CD4-positive, alpha-beta memory T cell (primary cell): ENCODE data around the gene MLPH. TPM values are rescaled to one million over a fixed set of nuclear protein-coding genes. Genes with fewer than 3 reads are reported as not detected.

Experiments used
- CTCF ChIA-PET: fragments of 350-600 bp; sonication (Branson Sonifier 250); formaldehyde crosslinking; loops from one replicate; lab custom pipeline; 2021; ENCODE audit warnings: inconsistent platforms; ENCODE audit not compliant: partially characterized antibody; lab: Charles Lee
- POLR2A ChIA-PET: fragments of 350-600 bp; sonication (Branson Sonifier 250); formaldehyde crosslinking; loops from one replicate; lab custom pipeline; 2021; ENCODE audit not compliant: partially characterized antibody; lab: Charles Lee
- DNase-seq, 5 donors: peaks; one replicate each; pipeline versions ENCODE4 v3.0.0 to v3.0.0-alpha.2; 2020 to 2022; ENCODE audit warnings: mixed read lengths in 1 of 5
- H3K27ac ChIP-seq: one replicate; pipeline ENCODE4 v1.7.0; 2013; ENCODE audit warnings: low read depth, low read length
- H3K27me3 ChIP-seq: 2 replicates; pipeline ENCODE4 v1.7.0; 2013; ENCODE audit warnings: mild to moderate bottlenecking, low read length, moderate library complexity; ENCODE audit not compliant: insufficient read depth
- H3K36me3 ChIP-seq: 2 replicates; pipeline ENCODE4 v1.7.0; 2013; ENCODE audit warnings: mild to moderate bottlenecking, low read length, moderate library complexity; ENCODE audit not compliant: insufficient read depth
- H3K4me1 ChIP-seq: 2 replicates; pipeline ENCODE4 v1.7.0; 2013; ENCODE audit warnings: mild to moderate bottlenecking, low read length, moderate library complexity; ENCODE audit not compliant: insufficient read depth
- H3K4me3 ChIP-seq, 2 donors: one replicate each; pipeline ENCODE4 v1.7.0; 2013; ENCODE audit warnings: low read length in 2 of 2, mild to moderate bottlenecking in 1 of 2
- H3K9me3 ChIP-seq, 2 donors: one replicate each; pipeline ENCODE4 v1.7.0; 2013; ENCODE audit warnings: low read length in 2 of 2, control low read depth in 1 of 2; ENCODE audit not compliant: control insufficient read depth in 1 of 2
- H3K27ac Mint-ChIP-seq, 7 donors: one replicate each; pipeline ENCODE4 v1.8.0; 2020 to 2021; ENCODE audit warnings: mixed read lengths in 7 of 7, mild to moderate bottlenecking in 6 of 7, inconsistent platforms in 3 of 7, moderate library complexity in 3 of 7
- H3K27me3 Mint-ChIP-seq, 2 donors: one replicate each; pipeline ENCODE4 v1.8.0; 2020 to 2021; ENCODE audit warnings: mixed read lengths in 2 of 2
- H3K36me3 Mint-ChIP-seq, 2 donors: one replicate each; pipeline ENCODE4 v1.8.0; 2020 to 2021; ENCODE audit warnings: mixed read lengths in 2 of 2, inconsistent platforms in 1 of 2, mild to moderate bottlenecking in 1 of 2
- H3K4me1 Mint-ChIP-seq, 4 donors: one replicate each; pipeline ENCODE4 v1.8.0; 2020 to 2021; ENCODE audit warnings: mixed read lengths in 4 of 4, mild to moderate bottlenecking in 1 of 4
- H3K4me3 Mint-ChIP-seq, 8 donors: one replicate each; pipeline ENCODE4 v1.8.0; 2020 to 2021; ENCODE audit warnings: mixed read lengths in 8 of 8, mild to moderate bottlenecking in 7 of 8, moderate library complexity in 6 of 8, inconsistent platforms in 3 of 8
- H3K9me3 Mint-ChIP-seq, 8 donors: one replicate each; pipeline ENCODE4 v1.8.0; 2020 to 2021; ENCODE audit warnings: mixed read lengths in 8 of 8, mild to moderate bottlenecking in 5 of 8, inconsistent platforms in 3 of 8, moderate library complexity in 1 of 8
- intact Hi-C: fragments of 100-400 bp; cut with micrococcal nuclease; formaldehyde crosslinking; loops from one replicate; pipeline ENCODE4 v1.15.1; 2023
- polyA plus RNA-seq, 2 donors: library from polyadenylated mRNA; unstranded; fragments of 300-500 nt; fragmentation: Illumina TruSeq; gene quantifications; one replicate each; pipeline ENCODE4 v1.2.3, GENCODE V29; 2021
- total RNA-seq, 2 experiments: library from RNA; stranded (reverse); gene quantifications; one replicate each; pipeline ENCODE4 v1.2.3, GENCODE V29; 2021

Gene MLPH
- total and polyA plus RNA-seq, 4 experiments from 2014 or later = not detected

DNA sequence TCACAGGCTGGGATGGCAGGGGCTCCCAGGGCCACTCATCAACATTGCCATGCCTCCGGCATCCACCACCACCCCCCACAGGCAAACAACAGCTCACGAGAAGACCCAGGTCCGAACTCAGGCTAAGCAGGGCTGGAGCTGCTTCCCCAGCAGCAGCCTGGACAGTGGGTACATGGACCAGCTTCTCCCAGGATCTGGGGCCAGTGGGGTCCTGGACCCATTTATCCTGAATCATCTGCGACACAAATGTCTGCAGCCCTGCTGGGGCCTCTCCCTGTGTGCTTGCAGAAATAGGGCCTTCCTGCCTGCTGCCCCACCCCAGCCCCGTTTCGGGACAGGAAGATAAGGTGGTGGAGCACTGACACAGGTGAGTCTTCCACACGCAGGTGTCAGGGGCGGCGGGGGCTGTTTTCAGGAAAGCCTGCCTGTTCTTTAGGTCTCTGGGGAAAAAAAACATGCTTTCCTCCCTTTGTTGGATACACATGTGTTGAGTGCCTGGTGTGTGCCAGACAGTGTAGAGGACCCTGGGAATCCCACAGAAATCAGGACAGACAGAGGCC is 83.8 kb downstream of the MLPH start:
- no peak overlapping the region for H3K4me3 Mint-ChIP-seq
- peaks cover 0 to 4% (median 0%) of the 10 kb centered on the region in 8 donors for H3K9me3 Mint-ChIP-seq
- CTCF ChIA-PET = interaction anchor here (1.2 to 4.9 kb wide), 15 partner anchors 9 to 451 kb away, joined by 3 to 158 read pairs (median 10); no protein-coding TSS in a partner anchor
- DNase-seq = no peak
- no peaks in the 10 kb centered on the region for H3K36me3 Mint-ChIP-seq
- Histone ChIP-seq H3K36me3 (no peaks in the 10 kb centered on the region), H3K4me3 (no peak overlapping the region), H3K27me3 (no peaks in the 10 kb centered on the region), H3K27ac (no peak overlapping the region), H3K4me1 (no peaks in the 10 kb centered on the region), H3K9me3 (no peaks in the 10 kb centered on the region)
- intact Hi-C loops = loop anchor here (5.0 to 10.0 kb wide), 2 partner anchors 1059 to 1226 kb away; no protein-coding TSS in a partner anchor
- no peak overlapping the region for H3K27ac Mint-ChIP-seq
- H3K27me3 Mint-ChIP-seq = peaks cover 1 to 4% of the 10 kb centered on the region in 2 donors
- POLR2A ChIA-PET = no interaction called here
- H3K4me1 Mint-ChIP-seq = peaks cover 0 to 4% (median 3%) of the 10 kb centered on the region in 4 donors

DNA sequence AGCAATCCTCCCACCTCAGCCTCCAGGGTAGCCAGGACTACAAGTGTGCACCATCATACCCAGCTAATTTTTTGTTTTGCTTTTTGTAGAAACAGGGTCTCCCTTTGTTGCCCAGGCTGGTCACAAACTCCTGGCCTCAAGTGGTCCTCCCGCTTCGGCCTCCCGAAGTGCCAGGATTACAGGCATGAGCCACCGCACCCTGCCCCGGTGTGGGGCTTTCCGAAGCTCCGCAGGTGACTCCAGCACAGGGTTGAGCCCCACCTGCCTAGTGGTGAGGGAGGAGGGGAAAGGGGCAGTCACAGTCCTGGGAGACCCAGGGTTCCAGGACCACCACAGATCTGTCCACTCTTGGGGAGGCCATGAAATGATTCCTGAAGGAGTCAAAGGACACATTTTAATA is 84.5 kb downstream of the MLPH start:
- no peaks in the 10 kb centered on the region for H3K27me3 ChIP-seq
- H3K4me1 ChIP-seq = no peaks in the 10 kb centered on the region
- no peak overlapping the region for H3K4me3 Mint-ChIP-seq
- ChIA-PET POLR2A (interaction anchor here (0.7 kb wide), 1 partner anchor 486 kb away, joined by 3 read pairs; the partner anchor contains the start of gene COPS8), CTCF (interaction anchor here (0.7 to 4.9 kb wide), 31 partner anchors 9 to 452 kb away, joined by 3 to 158 read pairs (median 5); partner anchors contain the start of gene RAB17)
- H3K36me3 ChIP-seq = no peaks in the 10 kb centered on the region
- H3K4me1 Mint-ChIP-seq = peaks cover 0 to 4% (median 3%) of the 10 kb centered on the region in 4 donors
- H3K27ac Mint-ChIP-seq = no peak overlapping the region
- no peak overlapping the region for H3K4me3 ChIP-seq
- peaks cover 0 to 4% (median 0%) of the 10 kb centered on the region in 8 donors for H3K9me3 Mint-ChIP-seq
- H3K36me3 Mint-ChIP-seq = no peaks in the 10 kb centered on the region
- no peaks in the 10 kb centered on the region for H3K9me3 ChIP-seq
- no peak for DNase-seq
- H3K27ac ChIP-seq = no peak overlapping the region
- intact Hi-C loops = loop anchor here (5.0 to 10.0 kb wide), 2 partner anchors 1059 to 1227 kb away; no protein-coding TSS in a partner anchor
- H3K27me3 Mint-ChIP-seq = peaks cover 3 to 4% of the 10 kb centered on the region in 2 donors

DNA sequence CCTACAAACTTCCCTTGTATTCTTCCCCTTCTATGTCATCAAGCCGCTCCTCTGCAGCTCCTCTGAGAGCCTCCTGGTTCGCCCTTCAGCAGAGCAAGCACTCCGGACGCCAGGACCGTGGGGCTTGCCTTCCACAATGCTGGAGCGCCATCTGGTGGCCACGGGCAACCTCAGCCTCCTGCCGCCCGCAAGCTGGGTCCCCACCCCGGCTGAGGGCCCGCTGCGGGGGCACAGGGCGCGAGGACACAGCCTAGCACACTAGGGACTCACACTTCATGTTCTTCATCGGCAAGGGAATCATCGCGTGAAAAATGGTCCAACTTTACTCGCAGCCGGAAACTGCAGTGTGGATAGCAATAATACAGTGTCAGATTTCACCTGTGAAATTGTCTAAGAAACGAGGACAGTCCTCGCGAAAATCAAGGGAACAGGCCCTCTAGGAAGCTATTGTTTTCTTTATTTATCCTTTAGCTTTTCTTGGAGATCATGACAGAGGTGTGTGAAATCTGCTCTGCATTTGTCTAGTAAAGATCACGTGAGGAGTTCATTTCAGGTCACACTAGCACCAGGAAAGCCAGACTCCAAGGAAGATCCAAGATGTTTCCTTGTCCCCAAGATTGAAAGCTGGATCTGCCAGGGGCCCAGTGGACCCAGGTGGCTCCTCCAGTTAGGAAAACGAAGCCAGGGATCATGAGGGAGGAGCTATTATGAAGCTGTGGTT is 85.1 kb downstream of the MLPH start:
- Histone ChIP-seq H3K4me1 (no peaks in the 10 kb centered on the region), H3K27me3 (no peaks in the 10 kb centered on the region), H3K9me3 (no peaks in the 10 kb centered on the region), H3K36me3 (no peaks in the 10 kb centered on the region), H3K27ac (no peak overlapping the region), H3K4me3 (no peak overlapping the region)
- Mint-ChIP-seq H3K27ac (peak overlapping the region in 1 of 7 donors; percentile 53), H3K9me3 (peaks cover 0 to 4% (median 0%) of the 10 kb centered on the region in 8 donors), H3K4me3 (no peak overlapping the region), H3K4me1 (peaks cover 0 to 6% (median 3%) of the 10 kb centered on the region in 4 donors), H3K27me3 (peaks cover 4 to 6% of the 10 kb centered on the region in 2 donors), H3K36me3 (no peaks in the 10 kb centered on the region)
- peak; percentile 73 to 80 (median 77) for DNase-seq
- intact Hi-C loops = loop anchor here (1.0 to 10.0 kb wide), 3 partner anchors 60 to 1227 kb away; no protein-coding TSS in a partner anchor
- POLR2A ChIA-PET = interaction anchor here (0.7 kb wide), 1 partner anchor 486 kb away, joined by 3 read pairs; the partner anchor contains the start of gene COPS8
- CTCF ChIA-PET = interaction anchor here (0.7 to 4.9 kb wide), 35 partner anchors 9 to 487 kb away, joined by 3 to 158 read pairs (median 5); partner anchors contain the start of genes COPS8 and RAB17

DNA sequence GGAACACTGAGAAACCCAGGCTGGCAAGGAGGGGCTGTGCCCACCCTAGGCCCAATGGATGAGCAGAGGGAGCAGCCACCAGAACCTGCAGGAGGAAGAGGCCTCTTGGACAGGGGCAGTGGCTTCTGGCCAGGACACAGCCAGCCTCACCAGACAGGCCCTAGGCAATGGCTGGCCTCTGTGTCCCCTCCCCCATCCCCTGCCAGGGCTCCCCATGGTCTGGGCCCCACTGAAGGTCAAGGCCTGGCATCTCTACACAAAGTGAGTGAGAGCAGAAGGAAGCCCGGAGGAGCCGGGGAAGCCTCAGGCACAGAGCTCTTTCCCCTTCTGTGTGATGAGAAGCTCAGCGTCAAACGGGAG is 85.7 kb downstream of the MLPH start:
- Histone ChIP-seq H3K27me3 (no peaks in the 10 kb centered on the region), H3K9me3 (no peaks in the 10 kb centered on the region), H3K27ac (no peak overlapping the region), H3K4me1 (no peaks in the 10 kb centered on the region), H3K36me3 (no peaks in the 10 kb centered on the region), H3K4me3 (no peak overlapping the region)
- Mint-ChIP-seq H3K4me1 (peaks cover 0 to 6% (median 3%) of the 10 kb centered on the region in 4 donors), H3K27me3 (peaks cover 1 to 6% of the 10 kb centered on the region in 2 donors), H3K4me3 (no peak overlapping the region), H3K9me3 (peaks cover 0 to 4% (median 0%) of the 10 kb centered on the region in 8 donors), H3K36me3 (no peaks in the 10 kb centered on the region), H3K27ac (no peak overlapping the region)
- intact Hi-C loops = loop anchor here (1.0 to 10.0 kb wide), 3 partner anchors 60 to 1228 kb away; no protein-coding TSS in a partner anchor
- ChIA-PET POLR2A (no interaction called here), CTCF (interaction anchor here (0.7 to 4.9 kb wide), 29 partner anchors 8 to 1807 kb away, joined by 3 to 158 read pairs (median 5); partner anchors contain the start of genes COPS8 and RAB17)
- no peak for DNase-seq

DNA sequence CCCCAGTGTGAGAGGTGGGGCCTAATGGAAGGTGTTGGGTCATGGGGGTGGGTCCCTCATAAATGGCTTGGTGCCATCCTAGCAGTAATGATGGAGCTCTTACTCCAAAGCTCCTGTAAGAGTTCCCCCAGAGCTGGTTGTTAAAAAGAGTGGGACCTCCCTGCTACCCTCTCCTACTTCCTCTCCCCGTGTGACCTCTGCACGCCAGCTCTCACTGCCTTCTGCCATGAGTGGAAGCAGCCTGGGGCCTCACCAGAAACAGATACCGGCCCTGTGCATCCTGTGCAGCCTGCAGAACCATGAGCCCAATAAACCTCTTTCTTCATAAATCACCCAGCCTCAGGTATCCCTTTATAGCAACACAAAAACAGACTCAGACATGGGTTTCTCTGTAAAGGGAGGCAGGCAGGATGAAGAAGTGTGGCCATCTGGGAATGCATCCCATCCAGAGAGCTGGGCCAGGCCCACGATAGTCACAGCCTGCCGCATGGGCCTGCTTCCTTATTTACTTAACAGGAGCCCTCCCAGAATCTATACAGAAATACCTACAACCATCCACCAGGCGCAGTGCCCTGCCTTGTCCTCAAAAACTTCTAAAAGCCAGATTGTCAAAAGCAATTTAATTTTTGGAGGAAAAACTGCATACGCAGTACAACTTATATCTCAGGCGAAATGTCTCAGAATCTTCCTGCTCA is 86.8 kb downstream of the MLPH start:
- intact Hi-C loops = loop anchor here (5.0 to 10.0 kb wide), 2 partner anchors 1062 to 1229 kb away; no protein-coding TSS in a partner anchor

DNA sequence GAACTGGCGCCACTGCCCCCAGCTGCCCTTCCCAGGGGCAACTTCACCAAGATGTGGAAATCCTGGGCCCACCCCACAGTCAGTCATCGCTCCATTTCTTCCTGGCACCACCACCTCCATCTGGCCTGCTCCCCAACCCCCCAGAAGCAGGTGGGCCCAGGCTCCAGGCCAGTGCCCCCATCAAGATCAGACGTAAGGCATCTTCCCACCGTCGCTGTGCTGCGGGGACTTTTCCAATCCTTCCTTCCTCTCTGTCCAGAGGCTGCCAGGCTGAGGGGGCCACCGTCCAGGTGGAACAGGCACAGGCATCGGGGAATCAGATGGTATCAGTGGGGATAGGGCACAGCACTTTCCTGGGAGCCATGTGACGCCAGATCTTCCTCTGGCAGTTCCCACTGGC is 87.4 kb downstream of the MLPH start:
- Histone ChIP-seq H3K27me3 (no peaks in the 10 kb centered on the region), H3K27ac (no peak overlapping the region), H3K9me3 (no peaks in the 10 kb centered on the region), H3K4me3 (no peak overlapping the region), H3K4me1 (no peaks in the 10 kb centered on the region), H3K36me3 (no peaks in the 10 kb centered on the region)
- peaks cover 0 to 6% of the 10 kb centered on the region in 2 donors for H3K27me3 Mint-ChIP-seq
- no peak overlapping the region for H3K4me3 Mint-ChIP-seq
- no peaks in the 10 kb centered on the region for H3K36me3 Mint-ChIP-seq
- peaks cover 0 to 6% (median 3%) of the 10 kb centered on the region in 4 donors for H3K4me1 Mint-ChIP-seq
- no peak overlapping the region for H3K27ac Mint-ChIP-seq
- H3K9me3 Mint-ChIP-seq = no peaks in the 10 kb centered on the region
- ChIA-PET POLR2A (no interaction called here), CTCF (interaction anchor here (1.0 to 4.9 kb wide), 5 partner anchors 13 to 420 kb away, joined by 3 to 158 read pairs (median 4); no protein-coding TSS in a partner anchor)
- no peak for DNase-seq
- intact Hi-C loops = loop anchor here (5.0 to 10.0 kb wide), 2 partner anchors 1062 to 1230 kb away; no protein-coding TSS in a partner anchor

More for the DNA sequence above, 86.8 kb downstream of the MLPH start:
- Mint-ChIP-seq H3K4me3 (no peak overlapping the region), H3K9me3 (peaks cover 0 to 2% (median 0%) of the 10 kb centered on the region in 8 donors), H3K4me1 (peaks cover 0 to 6% (median 3%) of the 10 kb centered on the region in 4 donors), H3K27ac (no peak overlapping the region), H3K27me3 (peaks cover 0 to 6% of the 10 kb centered on the region in 2 donors), H3K36me3 (no peaks in the 10 kb centered on the region)
- Histone ChIP-seq H3K27ac (no peak overlapping the region), H3K4me3 (no peak overlapping the region), H3K4me1 (no peaks in the 10 kb centered on the region), H3K36me3 (no peaks in the 10 kb centered on the region), H3K27me3 (no peaks in the 10 kb centered on the region), H3K9me3 (no peaks in the 10 kb centered on the region)
- no peak for DNase-seq
- CTCF ChIA-PET = interaction anchor here (1.0 to 4.9 kb wide), 7 partner anchors 12 to 1808 kb away, joined by 3 to 158 read pairs (median 4); no protein-coding TSS in a partner anchor
- POLR2A ChIA-PET = no interaction called here
